OCI-LY3 (cell line): Measurements from ENCODE around the gene ABCG1.

ENCODE experiments used
- H2AFZ ChIP-seq: fragments of 200-600, 300-600 bp; shearing (Covaris generic); 2 replicates; pipeline ENCODE4 v1.6.0; 2014; ENCODE audit warnings: antibody characterized with exemption, low read depth, low read length
- H3K27ac ChIP-seq: fragments of 200-600, 300-600 bp; sonication (generic); 2 replicates; pipeline ENCODE4 v1.5.1; 2014; ENCODE audit warnings: mild to moderate bottlenecking, low read length, moderate library complexity, mixed read lengths
- H3K27me3 ChIP-seq: fragments of 200-600, 300-600 bp; sonication (generic); 2 replicates; pipeline ENCODE4 v1.6.1; 2014; ENCODE audit warnings: low read depth, low read length, mixed read lengths
- H3K36me3 ChIP-seq: fragments of 200-600, 300-600 bp; sonication (generic); replicated peaks from 2 replicates; pipeline ENCODE3; 2014; ENCODE audit warnings: low read depth, low read length, mixed read lengths
- H3K4me1 ChIP-seq: fragments of 300-600, 200-600 bp; sonication (generic); 2 replicates; pipeline ENCODE4 v1.6.1; 2014; ENCODE audit warnings: low read length, mixed read lengths
- H3K4me2 ChIP-seq: fragments of 200-600, 300-600 bp; sonication (generic); 2 replicates; pipeline ENCODE4 v1.6.1; 2014; ENCODE audit warnings: low read length, mixed read lengths
- H3K4me3 ChIP-seq: fragments of 300-600, 200-600 bp; sonication (generic); 2 replicates; pipeline ENCODE4 v1.5.1; 2014; ENCODE audit warnings: antibody characterized with exemption, mild to moderate bottlenecking, low read length, moderate library complexity
- H3K79me2 ChIP-seq: fragments of 300-600, 200-600 bp; shearing (Covaris generic); 2 replicates; pipeline ENCODE4 v1.6.1; 2014; ENCODE audit warnings: mild to moderate bottlenecking, low read length, mixed read lengths
- H3K9ac ChIP-seq: fragments of 300-600, 200-600 bp; shearing (Covaris generic); 2 replicates; pipeline ENCODE4 v1.6.0; 2014; ENCODE audit warnings: mild to moderate bottlenecking, low read length, moderate library complexity
- H3K9me3 ChIP-seq: fragments of 200-600, 300-600 bp; shearing (Covaris generic); 2 replicates; pipeline ENCODE4 v1.6.1; 2014; ENCODE audit warnings: low read length, mixed read lengths; ENCODE audit not compliant: insufficient read depth
- H4K20me1 ChIP-seq: fragments of 200-600, 300-600 bp; sonication (generic); 2 replicates; pipeline ENCODE4 v1.6.1; 2016; ENCODE audit warnings: low read length, mixed read lengths; ENCODE audit not compliant: insufficient read depth
- EZH2phosphoT487 ChIP-seq: fragments of 200-600 bp; shearing (Covaris generic); IDR thresholded peaks from 2 replicates; pipeline ENCODE4 v1.6.1; 2018; ENCODE audit warnings: antibody characterized with exemption, mixed run types, low read depth
- TF ChIP-seq, protein P1 (sequence below): fragments of 200-600, 300-600 bp; sonication (generic); IDR thresholded peaks from 2 replicates; pipeline ENCODE4 v1.5.1; 2014; ENCODE audit warnings: antibody characterized with exemption, low read length, low read depth

ABCG1 gene

DNA sequence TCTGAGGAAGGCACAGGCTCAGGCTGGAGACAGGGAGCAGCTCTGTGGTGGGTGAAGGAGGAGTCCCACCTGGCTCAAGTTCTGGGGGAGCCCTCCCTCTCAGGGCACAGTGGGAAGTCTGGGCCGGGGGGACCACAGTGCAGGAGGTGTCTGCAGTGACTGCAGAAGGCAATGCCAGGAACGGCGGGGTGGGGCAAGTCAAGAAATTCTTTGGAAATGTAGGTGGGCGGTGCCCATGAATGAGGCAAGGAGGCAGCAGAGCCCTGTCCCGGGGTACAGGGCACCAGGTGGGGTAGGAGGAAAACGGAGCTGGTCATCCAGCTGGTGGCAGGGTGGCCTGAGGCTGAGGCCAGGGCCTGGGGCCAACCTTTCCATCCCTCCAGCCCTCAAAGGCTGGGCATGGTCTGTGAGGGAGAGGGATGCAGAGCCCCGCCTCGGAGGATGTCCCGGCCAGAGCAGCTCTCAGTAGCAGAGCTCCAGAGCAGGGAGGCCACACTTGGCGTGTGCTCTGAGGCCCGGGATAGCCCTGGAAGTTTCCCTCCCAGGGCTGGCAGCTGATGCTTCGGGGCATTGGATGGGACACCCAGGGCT is 91.6 kb downstream of the ABCG1 start:
- H2AFZ ChIP-seq = no peak overlapping the region
- H3K4me1 ChIP-seq = peaks cover 5% of the 10 kb centered on the region
- no peaks in the 10 kb centered on the region for H3K36me3 ChIP-seq
- no peaks in the 10 kb centered on the region for H3K9me3 ChIP-seq
- no peak overlapping the region for H3K9ac ChIP-seq
- H3K27me3 ChIP-seq = peaks cover 22% of the 10 kb centered on the region; the same call in 1 of the 2 replicates
- H3K4me2 ChIP-seq = no peak overlapping the region
- no peak for TF ChIP-seq EZH2phosphoT487
- TF ChIP-seq, protein P1, sequence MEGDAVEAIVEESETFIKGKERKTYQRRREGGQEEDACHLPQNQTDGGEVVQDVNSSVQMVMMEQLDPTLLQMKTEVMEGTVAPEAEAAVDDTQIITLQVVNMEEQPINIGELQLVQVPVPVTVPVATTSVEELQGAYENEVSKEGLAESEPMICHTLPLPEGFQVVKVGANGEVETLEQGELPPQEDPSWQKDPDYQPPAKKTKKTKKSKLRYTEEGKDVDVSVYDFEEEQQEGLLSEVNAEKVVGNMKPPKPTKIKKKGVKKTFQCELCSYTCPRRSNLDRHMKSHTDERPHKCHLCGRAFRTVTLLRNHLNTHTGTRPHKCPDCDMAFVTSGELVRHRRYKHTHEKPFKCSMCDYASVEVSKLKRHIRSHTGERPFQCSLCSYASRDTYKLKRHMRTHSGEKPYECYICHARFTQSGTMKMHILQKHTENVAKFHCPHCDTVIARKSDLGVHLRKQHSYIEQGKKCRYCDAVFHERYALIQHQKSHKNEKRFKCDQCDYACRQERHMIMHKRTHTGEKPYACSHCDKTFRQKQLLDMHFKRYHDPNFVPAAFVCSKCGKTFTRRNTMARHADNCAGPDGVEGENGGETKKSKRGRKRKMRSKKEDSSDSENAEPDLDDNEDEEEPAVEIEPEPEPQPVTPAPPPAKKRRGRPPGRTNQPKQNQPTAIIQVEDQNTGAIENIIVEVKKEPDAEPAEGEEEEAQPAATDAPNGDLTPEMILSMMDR = no peak
- H4K20me1 ChIP-seq = no peaks in the 10 kb centered on the region
- H3K79me2 ChIP-seq = no peaks in the 10 kb centered on the region
- no peak overlapping the region for H3K27ac ChIP-seq
- H3K4me3 ChIP-seq = no peak overlapping the region

DNA sequence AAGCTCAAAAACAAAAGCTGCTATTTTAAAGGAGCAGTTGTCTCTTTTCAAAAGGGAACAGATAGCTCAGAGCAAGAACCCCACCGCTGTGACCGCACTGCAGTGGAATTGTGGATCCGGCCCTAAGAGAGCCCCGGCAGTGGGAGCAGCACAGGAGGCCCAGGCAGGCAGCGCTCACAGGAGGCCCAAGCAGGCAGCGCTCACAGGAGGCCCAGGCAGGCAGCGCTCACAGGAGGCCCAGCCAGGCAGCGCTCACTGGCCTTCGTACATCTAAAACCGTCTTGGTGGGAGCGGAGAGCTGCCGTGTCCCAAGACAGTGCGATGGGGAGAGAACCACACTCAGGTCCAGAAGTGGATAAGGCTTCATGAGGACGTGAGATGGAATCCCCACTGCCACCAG is 92.2 kb downstream of the ABCG1 start:
- Histone ChIP-seq H3K36me3 (no peaks in the 10 kb centered on the region), H3K27ac (no peak overlapping the region), H2AFZ (no peak overlapping the region), H3K4me1 (peaks cover 5% of the 10 kb centered on the region), H4K20me1 (no peaks in the 10 kb centered on the region), H3K9ac (no peak overlapping the region), H3K4me3 (no peak overlapping the region), H3K27me3 (peaks cover 23% of the 10 kb centered on the region; the same call in 1 of the 2 replicates), H3K4me2 (no peak overlapping the region), H3K79me2 (no peaks in the 10 kb centered on the region), H3K9me3 (no peaks in the 10 kb centered on the region)
- TF ChIP-seq EZH2phosphoT487 = no peak
- TF ChIP-seq, protein P1 = no peak

DNA sequence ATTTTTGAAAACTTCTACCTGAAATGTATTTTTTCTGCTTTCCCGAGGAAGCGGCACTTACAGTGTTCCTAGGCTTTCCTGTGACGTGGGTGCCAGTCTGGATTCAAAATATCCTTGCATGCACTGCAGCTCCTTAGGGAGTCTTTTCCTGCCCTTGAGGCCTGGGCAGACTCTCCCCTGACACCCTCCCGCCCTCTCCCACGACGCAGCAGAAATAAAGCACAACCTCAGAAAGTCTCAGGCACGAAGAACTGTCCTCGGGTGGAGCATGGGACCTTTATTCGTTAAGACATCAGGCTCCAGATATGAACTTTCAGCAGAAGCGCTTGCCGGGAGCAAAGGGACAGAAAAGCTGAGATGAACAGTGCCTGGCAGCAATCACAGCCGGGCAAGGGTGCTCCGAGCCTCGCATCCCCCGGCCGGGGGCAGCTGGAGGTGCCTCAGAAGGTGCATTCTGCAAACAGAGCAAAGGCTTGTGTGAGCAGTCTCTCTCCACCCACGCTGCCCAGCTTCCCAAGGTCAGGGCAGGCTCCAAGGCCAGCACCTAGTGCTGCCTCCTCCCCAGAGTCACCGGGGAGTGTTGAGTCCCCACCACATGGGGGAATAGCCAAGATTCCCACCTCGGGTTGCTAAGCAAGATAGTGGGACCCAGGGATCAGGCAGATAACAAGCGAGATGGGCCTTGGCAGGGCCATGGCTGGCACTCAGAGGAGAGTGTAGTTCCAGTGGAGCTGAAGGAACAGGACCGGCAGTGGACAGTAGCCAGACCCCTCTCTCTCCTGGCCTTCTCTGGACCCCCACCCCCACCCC is 93.1 kb downstream of the ABCG1 start:
- Histone ChIP-seq H3K36me3 (no peaks in the 10 kb centered on the region), H3K9ac (no peak overlapping the region), H3K4me1 (peaks cover 5% of the 10 kb centered on the region), H2AFZ (no peak overlapping the region), H3K9me3 (no peaks in the 10 kb centered on the region), H3K27me3 (peaks cover 23% of the 10 kb centered on the region; the same call in 1 of the 2 replicates), H3K79me2 (no peaks in the 10 kb centered on the region), H3K4me3 (no peak overlapping the region), H4K20me1 (no peaks in the 10 kb centered on the region), H3K27ac (no peak overlapping the region), H3K4me2 (no peak overlapping the region)
- TF ChIP-seq EZH2phosphoT487 = no peak
- TF ChIP-seq, protein P1 = no peak

DNA sequence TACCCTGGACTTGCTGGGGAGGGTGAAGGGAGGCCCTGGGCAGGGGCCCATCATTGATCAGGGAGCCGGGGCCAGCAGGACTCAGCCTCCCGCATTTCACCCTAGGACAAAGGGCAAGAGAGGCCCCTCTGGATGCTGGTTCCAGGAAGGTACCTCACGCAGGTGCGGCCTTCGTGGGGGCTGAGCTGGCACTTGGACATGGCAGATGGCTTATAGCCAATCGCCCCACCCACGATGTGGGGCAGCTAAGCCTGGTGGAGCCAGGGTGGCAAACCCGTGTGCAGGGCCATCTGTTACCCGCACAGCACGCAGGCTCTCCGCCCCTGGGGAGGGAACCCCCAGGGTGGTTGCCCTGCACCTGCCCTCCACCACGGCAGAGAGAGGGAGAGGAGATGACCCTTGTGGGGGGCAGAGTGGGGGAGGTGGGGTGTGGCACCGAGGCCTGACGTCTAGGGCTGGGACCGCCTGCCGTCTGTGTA is 93.7 kb downstream of the ABCG1 start:
- H3K9me3 ChIP-seq = no peaks in the 10 kb centered on the region
- no peak overlapping the region for H3K4me3 ChIP-seq
- H4K20me1 ChIP-seq = no peaks in the 10 kb centered on the region
- no peak overlapping the region for H3K27ac ChIP-seq
- H3K27me3 ChIP-seq = peaks cover 22% of the 10 kb centered on the region; the same call in 1 of the 2 replicates
- no peak overlapping the region for H2AFZ ChIP-seq
- peaks cover 5% of the 10 kb centered on the region for H3K4me1 ChIP-seq
- no peak for TF ChIP-seq EZH2phosphoT487
- TF ChIP-seq, protein P1 = no peak
- no peaks in the 10 kb centered on the region for H3K36me3 ChIP-seq
- H3K79me2 ChIP-seq = no peaks in the 10 kb centered on the region
- no peak overlapping the region for H3K4me2 ChIP-seq
- H3K9ac ChIP-seq = no peak overlapping the region
